Smooth muscle cell (in vitro differentiated cells): ENCODE measurements around the gene GNE. TPM values are rescaled to one million over a fixed set of nuclear protein-coding genes. Genes with fewer than 3 reads are reported as not detected.
"Not testable (repeated sequence)": the region's sequence is repeated elsewhere in the genome, so short reads cannot be mapped to it uniquely, and the experiment has no call there.

Experiments
- DNase-seq: peaks from one replicate; lab custom pipeline; 2025; ENCODE audit not compliant: unreplicated experiment; lab: John Stamatoyannopoulos, UW
- H2AFZ ChIP-seq: fragments of 200-600 bp; sonication (generic); 2 replicates; pipeline ENCODE4 v1.6.0; 2016; ENCODE audit warnings: antibody characterized with exemption, low read depth, mild to moderate bottlenecking
- H3F3A ChIP-seq: fragments of 200-600 bp; sonication (generic); 2 replicates; pipeline ENCODE4 v1.6.0; 2017; ENCODE audit warnings: antibody characterized with exemption, low read depth
- H3K27ac ChIP-seq: fragments of 200-600 bp; sonication (generic); 2 replicates; pipeline ENCODE4 v1.5.1; 2016; ENCODE audit warnings: low read depth, mild to moderate bottlenecking
- H3K27me3 ChIP-seq: fragments of 200-600 bp; sonication (generic); 2 replicates; pipeline ENCODE4 v1.6.1; 2016; ENCODE audit warnings: low read depth, mild to moderate bottlenecking
- H3K36me3 ChIP-seq: fragments of 200-600 bp; sonication (generic); 2 replicates; pipeline ENCODE4 v1.5.1; 2016; ENCODE audit warnings: low read depth
- H3K4me1 ChIP-seq: fragments of 200-600 bp; sonication (generic); 2 replicates; pipeline ENCODE4 v1.5.1; 2016; ENCODE audit warnings: low read depth
- H3K4me2 ChIP-seq: fragments of 200-600 bp; sonication (generic); 2 replicates; pipeline ENCODE4 v1.6.0; 2016; ENCODE audit warnings: mild to moderate bottlenecking
- H3K4me3 ChIP-seq: fragments of 200-600 bp; sonication (generic); 2 replicates; pipeline ENCODE4 v1.5.1; 2016; ENCODE audit warnings: mild to moderate bottlenecking
- H3K79me2 ChIP-seq: fragments of 200-600 bp; sonication (generic); 2 replicates; pipeline ENCODE4 v1.6.0; 2016; ENCODE audit warnings: low read depth, mild to moderate bottlenecking
- H3K9ac ChIP-seq: fragments of 200-600 bp; sonication (generic); 2 replicates; pipeline ENCODE4 v1.6.0; 2016; ENCODE audit warnings: low read depth
- H3K9me3 ChIP-seq: fragments of 200-600 bp; sonication (generic); replicated peaks from 2 replicates; pipeline ENCODE4 v1.5.1; 2016; ENCODE audit warnings: low read depth
- H4K20me1 ChIP-seq: fragments of 200-600 bp; sonication (generic); 2 replicates; pipeline ENCODE4 v1.6.0; 2016; ENCODE audit warnings: low read depth
- WGBS: methylation state at CpG from one replicate; pipeline ENCODE4 v1.1.7; 2016; ENCODE audit warnings: low lambda C conversion rate; 5-methylcytosine and 5-hydroxymethylcytosine counted together
- polyA plus RNA-seq: library from polyadenylated mRNA; unstranded; fragments of >200 nt; fragmentation: Nextera tagmentation; extraction: Ambion mirVana; gene quantifications from 2 replicates; pipeline ENCODE4 v1.2.1, GENCODE V29; 2016
- total RNA-seq: library from RNA; depleted of rRNA; stranded (reverse); fragments of >200 nt; gene quantifications from 2 replicates; pipeline ENCODE4 v1.2.3, GENCODE V29; 2014
- TF ChIP-seq, protein P1 (sequence below): fragments of 200-600 bp; sonication (generic); IDR thresholded peaks from 2 replicates; pipeline ENCODE4 v1.5.1; 2017; ENCODE audit warnings: borderline replicate concordance, mild to moderate bottlenecking, antibody characterized with exemption; ENCODE audit not compliant: insufficient read depth, poor library complexity, severe bottlenecking

Gene GNE
- total and polyA plus RNA-seq, 2 experiments from 2014 or later = 7.0 to 20.8 TPM

DNA sequence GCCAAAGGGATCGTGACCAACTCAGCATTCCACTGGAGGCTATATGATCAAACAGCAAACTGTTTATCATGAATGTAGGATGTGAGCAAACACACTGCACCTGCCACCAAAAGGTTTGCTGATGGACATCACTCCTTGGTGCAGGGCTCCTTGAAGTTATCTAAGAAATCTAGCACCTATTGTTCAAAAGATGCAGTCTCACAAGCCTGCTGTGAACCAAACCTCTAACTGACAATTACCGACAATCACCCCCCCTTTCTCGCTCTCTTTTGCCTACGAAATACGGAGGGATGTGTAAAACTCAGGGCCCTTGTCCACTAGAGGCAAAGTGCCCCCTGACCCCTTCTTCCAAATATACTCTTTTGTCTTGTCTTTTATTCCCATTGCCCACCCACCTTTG, 70.0 kb downstream of the GNE start:
- Histone ChIP-seq H3K27ac (peak overlapping the region; percentile 56), H3K4me2 (no peak overlapping the region), H4K20me1 (peaks cover 24% of the 10 kb centered on the region), H3K4me3 (no peak overlapping the region), H3F3A (peaks cover 4% of the 10 kb centered on the region), H3K4me1 (peaks cover 20% of the 10 kb centered on the region), H3K79me2 (peaks cover 25% of the 10 kb centered on the region), H3K9me3 (no peaks in the 10 kb centered on the region), H3K9ac (no peak overlapping the region), H2AFZ (no peak overlapping the region), H3K36me3 (no peaks in the 10 kb centered on the region), H3K27me3 (no peaks in the 10 kb centered on the region)
- WGBS = 95% methylated on average over 5 of the region's 5 CpGs
- TF ChIP-seq, protein P1, sequence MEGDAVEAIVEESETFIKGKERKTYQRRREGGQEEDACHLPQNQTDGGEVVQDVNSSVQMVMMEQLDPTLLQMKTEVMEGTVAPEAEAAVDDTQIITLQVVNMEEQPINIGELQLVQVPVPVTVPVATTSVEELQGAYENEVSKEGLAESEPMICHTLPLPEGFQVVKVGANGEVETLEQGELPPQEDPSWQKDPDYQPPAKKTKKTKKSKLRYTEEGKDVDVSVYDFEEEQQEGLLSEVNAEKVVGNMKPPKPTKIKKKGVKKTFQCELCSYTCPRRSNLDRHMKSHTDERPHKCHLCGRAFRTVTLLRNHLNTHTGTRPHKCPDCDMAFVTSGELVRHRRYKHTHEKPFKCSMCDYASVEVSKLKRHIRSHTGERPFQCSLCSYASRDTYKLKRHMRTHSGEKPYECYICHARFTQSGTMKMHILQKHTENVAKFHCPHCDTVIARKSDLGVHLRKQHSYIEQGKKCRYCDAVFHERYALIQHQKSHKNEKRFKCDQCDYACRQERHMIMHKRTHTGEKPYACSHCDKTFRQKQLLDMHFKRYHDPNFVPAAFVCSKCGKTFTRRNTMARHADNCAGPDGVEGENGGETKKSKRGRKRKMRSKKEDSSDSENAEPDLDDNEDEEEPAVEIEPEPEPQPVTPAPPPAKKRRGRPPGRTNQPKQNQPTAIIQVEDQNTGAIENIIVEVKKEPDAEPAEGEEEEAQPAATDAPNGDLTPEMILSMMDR = no peak
- DNase-seq = no peak

DNA sequence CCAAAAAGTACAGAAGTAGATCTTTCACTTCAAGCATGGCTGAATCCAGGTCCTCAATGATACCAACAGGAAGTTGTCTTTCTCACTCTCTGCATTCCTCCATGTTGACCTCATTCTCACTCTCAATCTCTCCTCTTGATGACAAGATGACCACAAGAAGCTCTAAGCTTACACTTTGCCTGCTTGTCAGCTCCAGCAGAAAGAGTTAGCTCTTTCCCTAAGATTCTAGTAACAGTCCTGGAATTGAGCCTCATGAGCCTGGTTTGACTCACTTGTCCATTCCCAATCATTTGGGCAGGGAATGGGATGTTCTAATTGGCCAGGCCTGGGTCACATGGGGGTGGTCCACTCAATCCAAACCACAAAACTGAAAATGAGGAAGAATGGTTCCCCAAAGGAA, 70.8 kb downstream of the GNE start:
- Histone ChIP-seq H3K9ac (no peak overlapping the region), H3K4me3 (no peak overlapping the region), H3K4me2 (no peak overlapping the region), H4K20me1 (peaks cover 16% of the 10 kb centered on the region), H3F3A (no peaks in the 10 kb centered on the region), H3K4me1 (peaks cover 12% of the 10 kb centered on the region), H2AFZ (no peak overlapping the region), H3K79me2 (peaks cover 17% of the 10 kb centered on the region), H3K27me3 (no peaks in the 10 kb centered on the region), H3K27ac (peak overlapping the region; percentile 56), H3K9me3 (no peaks in the 10 kb centered on the region), H3K36me3 (no peaks in the 10 kb centered on the region)
- DNase-seq = no peak
- TF ChIP-seq, protein P1 = no peak

GRCh38 chr9:36180243-36180642, 78.0 kb downstream of the GNE start:
- not testable (repeated sequence) for H2AFZ ChIP-seq, H3F3A ChIP-seq, H3K9ac ChIP-seq, H3K4me1 ChIP-seq, H4K20me1 ChIP-seq, H3K4me3 ChIP-seq, H3K27ac ChIP-seq, H3K9me3 ChIP-seq, H3K27me3 ChIP-seq, H3K4me2 ChIP-seq, H3K36me3 ChIP-seq, H3K79me2 ChIP-seq, DNase-seq
- WGBS = 87% methylated on average over 6 of the region's 6 CpGs

- Histone ChIP-seq H3K9ac (no peak overlapping the region), H3K4me3 (no peak overlapping the region), H3K4me2 (no peak overlapping the region), H3K36me3 (no peaks in the 10 kb centered on the region), H4K20me1 (no peaks in the 10 kb centered on the region), H3K27me3 (no peaks in the 10 kb centered on the region), H3K4me1 (no peaks in the 10 kb centered on the region), H3K9me3 (no peaks in the 10 kb centered on the region), H3K27ac (no peak overlapping the region), H3F3A (no peaks in the 10 kb centered on the region), H3K79me2 (no peaks in the 10 kb centered on the region), H2AFZ (no peak overlapping the region)
- TF ChIP-seq, protein P1 = no peak
- 93% methylated on average over 4 of the region's 4 CpGs for WGBS
- no peak for DNase-seq
Observed at GRCh38 chr9:36177571-36177970, 80.7 kb downstream of the GNE start.

- not testable (repeated sequence) for H3K4me3 ChIP-seq, H3K4me2 ChIP-seq, H3K9me3 ChIP-seq, DNase-seq, H3F3A ChIP-seq, H3K36me3 ChIP-seq, H3K27ac ChIP-seq, H3K9ac ChIP-seq, H3K27me3 ChIP-seq, H3K4me1 ChIP-seq, H2AFZ ChIP-seq, H3K79me2 ChIP-seq, H4K20me1 ChIP-seq
- WGBS = 90% methylated on average over 10 of the region's 10 CpGs
Observed at GRCh38 chr9:36176496-36176895, 81.8 kb downstream of the GNE start.

DNA sequence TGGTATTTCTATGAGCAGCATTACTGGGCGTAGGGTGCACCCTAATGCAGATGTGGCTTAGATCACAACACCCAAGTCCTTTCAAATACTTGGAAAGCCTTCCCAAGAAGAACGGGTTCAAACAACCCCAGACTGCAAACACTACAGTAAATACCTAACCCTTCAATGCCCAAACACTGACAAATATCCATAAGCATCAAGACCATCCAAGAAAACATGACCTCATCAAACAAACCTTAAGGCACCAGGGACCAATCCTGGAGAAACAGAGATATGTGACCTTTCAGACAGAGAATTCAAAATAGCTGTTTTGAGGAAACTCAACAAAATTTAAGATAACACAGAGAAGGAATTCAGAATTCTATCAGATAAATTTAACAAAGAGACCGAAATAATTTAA, 83.0 kb downstream of the GNE start:
- H3K36me3 ChIP-seq, H3K9me3 ChIP-seq, H3K27me3 ChIP-seq, DNase-seq, H3F3A ChIP-seq, H3K4me1 ChIP-seq, H4K20me1 ChIP-seq, H3K79me2 ChIP-seq, H2AFZ ChIP-seq, H3K4me3 ChIP-seq, H3K9ac ChIP-seq, H3K27ac ChIP-seq, H3K4me2 ChIP-seq: not testable (repeated sequence)
- 91% methylated on average over 3 of the region's 3 CpGs for WGBS
